Stomach smooth muscle (tissue), 2 donors: ENCODE data around the gene NSUN7.

Experiments used
- H3K27ac ChIP-seq: one replicate; pipeline ENCODE4 v1.7.0; 2013; ENCODE audit warnings: mild to moderate bottlenecking, low read length, inconsistent platforms
- H3K27me3 ChIP-seq, 2 donors: one replicate each; pipeline ENCODE4 v1.7.0; 2013; ENCODE audit warnings: low read length in 2 of 2; ENCODE audit not compliant: insufficient read depth in 2 of 2, control insufficient read depth in 1 of 2
- H3K36me3 ChIP-seq, 2 donors: one replicate each; pipeline ENCODE4 v1.7.0; 2013; ENCODE audit warnings: low read length in 2 of 2; ENCODE audit not compliant: control insufficient read depth in 2 of 2, insufficient read depth in 2 of 2
- H3K4me1 ChIP-seq: one replicate; pipeline ENCODE4 v1.7.0; 2013; ENCODE audit warnings: low read length; ENCODE audit not compliant: control insufficient read depth, insufficient read depth
- H3K4me3 ChIP-seq, 2 donors: one replicate each; pipeline ENCODE4 v1.7.0; 2013; ENCODE audit warnings: low read length in 2 of 2
- H3K9ac ChIP-seq, 2 donors: one replicate each; pipeline ENCODE4 v1.7.0; 2013; ENCODE audit warnings: low read length in 2 of 2, mild to moderate bottlenecking in 1 of 2
- H3K9me3 ChIP-seq, 2 donors: one replicate each; pipeline ENCODE4 v1.7.0; 2013; ENCODE audit warnings: low read length in 2 of 2; ENCODE audit not compliant: control insufficient read depth in 2 of 2
- donor health status: healthy.
- donor health status: Pancreatic carcinoma.

NSUN7 gene

GRCh38 chr4:40720351-40720750 lies 29.4 kb upstream of the NSUN7 start:
- no peaks in the 10 kb centered on the region for H3K9me3 ChIP-seq
- H3K4me1 ChIP-seq: no peaks in the 10 kb centered on the region
- H3K27me3 ChIP-seq: no peaks in the 10 kb centered on the region
- H3K4me3 ChIP-seq: no peak overlapping the region
- H3K36me3 ChIP-seq: no peaks in the 10 kb centered on the region
- H3K27ac ChIP-seq: no peak overlapping the region
- no peak overlapping the region for H3K9ac ChIP-seq

GRCh38 chr4:40720916-40721315 lies 28.8 kb upstream of the NSUN7 start:
- Histone ChIP-seq H3K36me3 (no peaks in the 10 kb centered on the region), H3K27me3 (no peaks in the 10 kb centered on the region), H3K4me1 (no peaks in the 10 kb centered on the region), H3K9me3 (no peaks in the 10 kb centered on the region), H3K27ac (no peak overlapping the region), H3K9ac (no peak overlapping the region), H3K4me3 (no peak overlapping the region)

GRCh38 chr4:40721730-40722171 lies 28.0 kb upstream of the NSUN7 start:
- Histone ChIP-seq H3K36me3 (no peaks in the 10 kb centered on the region), H3K4me1 (no peaks in the 10 kb centered on the region), H3K27ac (no peak overlapping the region), H3K4me3 (no peak overlapping the region), H3K9me3 (no peaks in the 10 kb centered on the region), H3K27me3 (no peaks in the 10 kb centered on the region), H3K9ac (no peak overlapping the region)

GRCh38 chr4:40722576-40723161 lies 27.1 kb upstream of the NSUN7 start:
- H3K9me3 ChIP-seq: no peaks in the 10 kb centered on the region
- no peaks in the 10 kb centered on the region for H3K4me1 ChIP-seq
- H3K9ac ChIP-seq: no peak overlapping the region
- H3K27me3 ChIP-seq: no peaks in the 10 kb centered on the region
- no peaks in the 10 kb centered on the region for H3K36me3 ChIP-seq
- no peak overlapping the region for H3K27ac ChIP-seq
- no peak overlapping the region for H3K4me3 ChIP-seq

- Histone ChIP-seq H3K36me3 (no peaks in the 10 kb centered on the region), H3K4me1 (no peaks in the 10 kb centered on the region), H3K27me3 (no peaks in the 10 kb centered on the region), H3K27ac (no peak overlapping the region), H3K9ac (no peak overlapping the region), H3K4me3 (no peak overlapping the region), H3K9me3 (no peaks in the 10 kb centered on the region)
These were observed 26.0 kb upstream of the NSUN7 start for GRCh38 chr4:40723728-40724127.

GRCh38 chr4:40728333-40728732 lies 21.4 kb upstream of the NSUN7 start:
- H3K4me3 ChIP-seq: no peak overlapping the region
- H3K4me1 ChIP-seq: no peaks in the 10 kb centered on the region
- H3K36me3 ChIP-seq: no peaks in the 10 kb centered on the region
- no peaks in the 10 kb centered on the region for H3K27me3 ChIP-seq
- H3K9ac ChIP-seq: no peak overlapping the region
- H3K27ac ChIP-seq: no peak overlapping the region
- H3K9me3 ChIP-seq: no peaks in the 10 kb centered on the region

GRCh38 chr4:40729555-40729954 lies 20.2 kb upstream of the NSUN7 start:
- Histone ChIP-seq H3K9me3 (no peaks in the 10 kb centered on the region), H3K27me3 (no peaks in the 10 kb centered on the region), H3K9ac (no peak overlapping the region), H3K4me3 (no peak overlapping the region), H3K4me1 (no peaks in the 10 kb centered on the region), H3K36me3 (no peaks in the 10 kb centered on the region), H3K27ac (no peak overlapping the region)

GRCh38 chr4:40730091-40730679 lies 19.6 kb upstream of the NSUN7 start:
- H3K27ac ChIP-seq: no peak overlapping the region

GRCh38 chr4:40731361-40731760 lies 18.4 kb upstream of the NSUN7 start:
- H3K4me3 ChIP-seq: no peak overlapping the region
- H3K9me3 ChIP-seq: no peaks in the 10 kb centered on the region
- no peak overlapping the region for H3K9ac ChIP-seq
- H3K4me1 ChIP-seq: no peaks in the 10 kb centered on the region
- H3K27me3 ChIP-seq: no peaks in the 10 kb centered on the region
- no peak overlapping the region for H3K27ac ChIP-seq
- no peaks in the 10 kb centered on the region for H3K36me3 ChIP-seq

More at GRCh38 chr4:40730091-40730679, 19.6 kb upstream of the NSUN7 start:
- Histone ChIP-seq H3K9me3 (no peaks in the 10 kb centered on the region), H3K9ac (no peak overlapping the region), H3K4me3 (no peak overlapping the region), H3K27me3 (no peaks in the 10 kb centered on the region), H3K36me3 (no peaks in the 10 kb centered on the region), H3K4me1 (no peaks in the 10 kb centered on the region)

- H3K4me1 ChIP-seq: no peaks in the 10 kb centered on the region
- no peaks in the 10 kb centered on the region for H3K27me3 ChIP-seq
- no peaks in the 10 kb centered on the region for H3K9me3 ChIP-seq
- H3K27ac ChIP-seq: no peak overlapping the region
- no peak overlapping the region for H3K9ac ChIP-seq
- no peak overlapping the region for H3K4me3 ChIP-seq
- no peaks in the 10 kb centered on the region for H3K36me3 ChIP-seq
These were observed 17.9 kb upstream of the NSUN7 start for GRCh38 chr4:40731792-40732245.

- no peak overlapping the region for H3K9ac ChIP-seq
These were observed 16.0 kb upstream of the NSUN7 start for GRCh38 chr4:40733752-40734151.

More at GRCh38 chr4:40733752-40734151, 16.0 kb upstream of the NSUN7 start:
- Histone ChIP-seq H3K4me3 (no peak overlapping the region), H3K36me3 (no peaks in the 10 kb centered on the region), H3K9me3 (no peaks in the 10 kb centered on the region), H3K27ac (no peak overlapping the region), H3K27me3 (no peaks in the 10 kb centered on the region), H3K4me1 (no peaks in the 10 kb centered on the region)
